ENCODE data around the gene CFAP20DC.
"Not testable (repeated sequence)": the region's sequence is repeated elsewhere in the genome, so short reads cannot be mapped to it uniquely, and the experiment has no call there.

The CFAP20DC gene

GRCh38 chr3:58720526-58720925 is 329.3 kb downstream of the CFAP20DC start:
- DNase-seq (ENCODE audit: extremely low read depth, low read depth), result no peak
- no peak for TF ChIP-seq CTCF (IDR thresholded peaks at IDR 0.05; ENCODE audit: low read depth, low read length, missing control alignments)
- no peak overlapping the region for H3K4me3 ChIP-seq (replicated peaks; ENCODE audit: low read depth, low read length)

GRCh38 chr3:58719684-58720083 is 330.1 kb downstream of the CFAP20DC start:
- H3K4me3 ChIP-seq (replicated peaks; ENCODE audit: low read depth, low read length), result no peak overlapping the region
- no peak for DNase-seq (ENCODE audit: extremely low read depth, low read depth)
- no peak for TF ChIP-seq CTCF (IDR thresholded peaks at IDR 0.05; ENCODE audit: low read depth, low read length, missing control alignments)

- H3K4me3 ChIP-seq (replicated peaks; ENCODE audit: low read depth, low read length), result no peak overlapping the region
- no peak for DNase-seq (ENCODE audit: extremely low read depth, low read depth)
- no peak for TF ChIP-seq CTCF (IDR thresholded peaks at IDR 0.05; ENCODE audit: low read depth, low read length, missing control alignments)
Measured at GRCh38 chr3:58713715-58714401, 336.0 kb downstream of the CFAP20DC start.

- TF ChIP-seq CTCF (IDR thresholded peaks at IDR 0.05; ENCODE audit: low read depth, low read length, missing control alignments), result no peak
- no peak overlapping the region for H3K4me3 ChIP-seq (replicated peaks; ENCODE audit: low read depth, low read length)
- DNase-seq (ENCODE audit: extremely low read depth, low read depth), result no peak
Measured at GRCh38 chr3:58711871-58712270, 338.0 kb downstream of the CFAP20DC start.

- not testable (repeated sequence) for H3K4me3 ChIP-seq (replicated peaks; ENCODE audit: low read depth, low read length); DNase-seq (ENCODE audit: extremely low read depth, low read depth)
Measured at GRCh38 chr3:58708983-58709382, 340.8 kb downstream of the CFAP20DC start.

- no peak for TF ChIP-seq CTCF (IDR thresholded peaks at IDR 0.05; ENCODE audit: low read depth, low read length, missing control alignments)
Measured at GRCh38 chr3:58708116-58708791, 341.6 kb downstream of the CFAP20DC start.

GRCh38 chr3:58707390-58707930 is 342.4 kb downstream of the CFAP20DC start:
- no peak overlapping the region for H3K4me3 ChIP-seq (replicated peaks; ENCODE audit: low read depth, low read length)
- no peak for DNase-seq (ENCODE audit: extremely low read depth, low read depth)
- no peak for TF ChIP-seq CTCF (IDR thresholded peaks at IDR 0.05; ENCODE audit: low read depth, low read length, missing control alignments)

More at GRCh38 chr3:58708116-58708791, 341.6 kb downstream of the CFAP20DC start:
- DNase-seq (ENCODE audit: extremely low read depth, low read depth), result no peak
- no peak overlapping the region for H3K4me3 ChIP-seq (replicated peaks; ENCODE audit: low read depth, low read length)
